ENCODE data around the gene ABHD17C.

Gene ABHD17C

DNA sequence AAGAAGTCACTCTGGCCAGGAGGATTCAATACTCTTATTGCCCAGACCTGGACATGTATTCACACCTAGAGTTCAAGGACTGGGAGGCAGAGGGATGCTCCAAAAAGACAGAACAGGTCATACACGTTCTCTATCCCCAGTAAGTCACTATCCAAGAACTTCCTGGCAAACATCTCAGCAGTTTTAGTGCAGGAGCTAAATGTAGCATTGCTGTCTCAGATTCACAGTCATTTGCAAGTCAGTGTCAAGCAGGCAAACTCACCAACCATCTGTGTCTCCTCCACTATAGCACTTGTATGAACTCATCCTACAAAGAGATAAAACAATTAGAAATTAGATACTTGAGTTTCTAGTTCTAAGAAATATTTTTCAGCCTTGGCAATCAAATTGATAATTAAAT, 38.4 kb downstream of the ABHD17C start:
- Mint-ChIP-seq H3K27me3 (ENCODE audit: low read depth) (no peaks in the 10 kb centered on the region), H3K27ac (no peak overlapping the region)
- TF ChIP-seq, protein P1, sequence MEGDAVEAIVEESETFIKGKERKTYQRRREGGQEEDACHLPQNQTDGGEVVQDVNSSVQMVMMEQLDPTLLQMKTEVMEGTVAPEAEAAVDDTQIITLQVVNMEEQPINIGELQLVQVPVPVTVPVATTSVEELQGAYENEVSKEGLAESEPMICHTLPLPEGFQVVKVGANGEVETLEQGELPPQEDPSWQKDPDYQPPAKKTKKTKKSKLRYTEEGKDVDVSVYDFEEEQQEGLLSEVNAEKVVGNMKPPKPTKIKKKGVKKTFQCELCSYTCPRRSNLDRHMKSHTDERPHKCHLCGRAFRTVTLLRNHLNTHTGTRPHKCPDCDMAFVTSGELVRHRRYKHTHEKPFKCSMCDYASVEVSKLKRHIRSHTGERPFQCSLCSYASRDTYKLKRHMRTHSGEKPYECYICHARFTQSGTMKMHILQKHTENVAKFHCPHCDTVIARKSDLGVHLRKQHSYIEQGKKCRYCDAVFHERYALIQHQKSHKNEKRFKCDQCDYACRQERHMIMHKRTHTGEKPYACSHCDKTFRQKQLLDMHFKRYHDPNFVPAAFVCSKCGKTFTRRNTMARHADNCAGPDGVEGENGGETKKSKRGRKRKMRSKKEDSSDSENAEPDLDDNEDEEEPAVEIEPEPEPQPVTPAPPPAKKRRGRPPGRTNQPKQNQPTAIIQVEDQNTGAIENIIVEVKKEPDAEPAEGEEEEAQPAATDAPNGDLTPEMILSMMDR (IDR thresholded peaks at IDR 0.05; ENCODE audit: unreplicated experiment in 3 of 3): no peak

DNA sequence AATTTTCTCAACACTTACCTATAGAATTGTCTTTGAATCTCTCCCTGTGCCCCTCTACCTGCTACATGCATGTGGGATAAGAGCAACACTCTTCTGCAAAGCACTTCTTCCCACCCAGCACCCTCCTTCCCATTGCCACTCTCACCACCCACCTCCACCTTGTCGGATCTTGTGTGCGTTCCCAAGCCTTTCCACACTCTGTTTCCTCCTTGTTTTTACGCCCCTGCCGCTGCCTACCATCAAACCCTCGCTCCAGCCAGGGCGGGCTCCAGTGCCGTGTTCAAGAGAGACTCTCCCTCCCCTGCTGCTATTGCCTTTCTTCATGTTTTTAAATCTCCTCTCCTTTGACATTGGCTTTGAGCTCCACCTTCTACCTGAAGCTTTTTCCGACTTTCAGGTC, 40.2 kb downstream of the ABHD17C start:
- Mint-ChIP-seq H3K27ac (peak overlapping the region in 1 of 3 experiments; percentile 13), H3K4me3 (no peak overlapping the region), H3K36me3 (ENCODE audit: low read depth) (peaks cover 15% of the 10 kb centered on the region), H3K27me3 (ENCODE audit: low read depth) (no peaks in the 10 kb centered on the region), H3K9me3 (peaks cover 4% of the 10 kb centered on the region), H3K4me1 (peaks cover 54% of the 10 kb centered on the region)
- TF ChIP-seq, protein P1 (IDR thresholded peaks at IDR 0.05; ENCODE audit: unreplicated experiment in 3 of 3): no peak

More for the DNA sequence above, 38.4 kb downstream of the ABHD17C start:
- peaks cover 7% of the 10 kb centered on the region for H3K36me3 Mint-ChIP-seq (ENCODE audit: low read depth)
- H3K9me3 Mint-ChIP-seq: peaks cover 4% of the 10 kb centered on the region
- peaks cover 62% of the 10 kb centered on the region for H3K4me1 Mint-ChIP-seq
- H3K4me3 Mint-ChIP-seq: no peak overlapping the region

DNA sequence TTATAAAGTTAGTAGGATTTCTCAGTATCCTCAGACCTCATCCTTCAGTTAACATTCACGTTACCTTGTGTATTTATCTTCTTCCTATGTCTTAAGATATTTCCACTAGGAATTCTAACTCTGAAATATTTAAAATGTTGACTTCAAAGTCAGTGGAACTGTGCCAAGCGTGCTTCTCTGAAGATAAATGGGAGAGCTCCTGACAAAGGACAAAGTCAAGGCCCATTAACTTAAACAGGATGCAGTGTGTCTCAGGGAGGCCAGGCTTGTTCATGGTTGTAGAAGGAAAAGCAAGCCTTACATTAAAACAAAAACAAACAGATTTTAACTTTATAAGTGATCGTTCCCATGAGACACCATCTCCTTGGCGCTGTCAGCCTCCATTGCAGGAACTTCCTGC, 41.5 kb downstream of the ABHD17C start:
- TF ChIP-seq, protein P1 (IDR thresholded peaks at IDR 0.05; ENCODE audit: unreplicated experiment in 3 of 3): no peak
- Mint-ChIP-seq H3K36me3 (ENCODE audit: low read depth) (peaks cover 19% of the 10 kb centered on the region), H3K9me3 (peaks cover 4% of the 10 kb centered on the region), H3K27me3 (ENCODE audit: low read depth) (no peaks in the 10 kb centered on the region), H3K27ac (peak overlapping the region; percentile 74 to 82 (median 81)), H3K4me3 (peak overlapping the region in 1 of 3 experiments; percentile 16), H3K4me1 (peaks cover 44% of the 10 kb centered on the region)

DNA sequence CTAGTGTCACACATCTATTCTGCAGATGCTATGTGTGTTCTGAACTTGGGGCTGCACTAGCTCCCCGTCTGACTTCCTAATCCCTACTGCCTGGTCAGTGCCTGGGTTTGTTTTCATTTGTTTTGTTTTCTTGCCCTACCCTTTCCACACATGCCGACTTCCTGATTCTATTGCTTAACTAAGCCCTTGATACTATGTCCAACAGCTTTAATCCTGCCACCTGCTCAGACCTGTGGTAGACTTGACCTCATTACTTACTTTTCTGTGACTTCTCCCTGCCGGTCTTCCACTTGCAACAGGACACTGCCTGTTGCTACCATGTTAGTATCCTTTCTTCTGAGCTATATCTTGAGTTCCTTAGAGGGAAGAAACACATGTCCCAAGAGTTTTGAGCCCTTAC, 44.8 kb downstream of the ABHD17C start:
- Mint-ChIP-seq H3K4me3 (no peak overlapping the region), H3K27ac (no peak overlapping the region), H3K36me3 (ENCODE audit: low read depth) (peaks cover 19% of the 10 kb centered on the region), H3K27me3 (ENCODE audit: low read depth) (no peaks in the 10 kb centered on the region), H3K9me3 (peaks cover 4% of the 10 kb centered on the region), H3K4me1 (peaks cover 46% of the 10 kb centered on the region)
- TF ChIP-seq, protein P1 (IDR thresholded peaks at IDR 0.05; ENCODE audit: unreplicated experiment in 3 of 3): no peak

DNA sequence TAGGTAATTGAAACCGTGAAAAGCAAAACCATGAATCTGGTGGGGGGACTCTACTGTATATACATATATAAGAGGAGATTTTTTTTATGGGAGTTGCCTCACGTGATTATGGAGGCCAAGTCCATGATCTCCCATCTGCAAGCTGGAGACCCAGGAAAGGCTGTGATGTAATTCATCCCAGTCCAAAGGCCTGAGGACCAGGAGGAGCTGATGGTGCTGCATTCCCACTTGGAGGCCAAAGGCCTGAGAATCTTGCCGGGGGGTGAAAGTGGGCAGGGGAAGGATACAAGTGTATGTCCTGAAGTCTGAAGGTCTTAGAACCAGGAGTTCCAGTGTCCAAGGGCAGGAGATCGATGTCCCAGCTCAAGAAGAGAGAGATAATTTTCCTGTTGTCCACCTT, 47.0 kb downstream of the ABHD17C start:
- Mint-ChIP-seq H3K4me1 (peaks cover 29% of the 10 kb centered on the region), H3K4me3 (no peak overlapping the region), H3K9me3 (peaks cover 4% of the 10 kb centered on the region), H3K27me3 (ENCODE audit: low read depth) (no peaks in the 10 kb centered on the region), H3K36me3 (ENCODE audit: low read depth) (peaks cover 19% of the 10 kb centered on the region), H3K27ac (peak overlapping the region in 2 of 3 experiments; percentile 30 to 94)
- TF ChIP-seq, protein P1 (IDR thresholded peaks at IDR 0.05; ENCODE audit: unreplicated experiment in 3 of 3): no peak

DNA sequence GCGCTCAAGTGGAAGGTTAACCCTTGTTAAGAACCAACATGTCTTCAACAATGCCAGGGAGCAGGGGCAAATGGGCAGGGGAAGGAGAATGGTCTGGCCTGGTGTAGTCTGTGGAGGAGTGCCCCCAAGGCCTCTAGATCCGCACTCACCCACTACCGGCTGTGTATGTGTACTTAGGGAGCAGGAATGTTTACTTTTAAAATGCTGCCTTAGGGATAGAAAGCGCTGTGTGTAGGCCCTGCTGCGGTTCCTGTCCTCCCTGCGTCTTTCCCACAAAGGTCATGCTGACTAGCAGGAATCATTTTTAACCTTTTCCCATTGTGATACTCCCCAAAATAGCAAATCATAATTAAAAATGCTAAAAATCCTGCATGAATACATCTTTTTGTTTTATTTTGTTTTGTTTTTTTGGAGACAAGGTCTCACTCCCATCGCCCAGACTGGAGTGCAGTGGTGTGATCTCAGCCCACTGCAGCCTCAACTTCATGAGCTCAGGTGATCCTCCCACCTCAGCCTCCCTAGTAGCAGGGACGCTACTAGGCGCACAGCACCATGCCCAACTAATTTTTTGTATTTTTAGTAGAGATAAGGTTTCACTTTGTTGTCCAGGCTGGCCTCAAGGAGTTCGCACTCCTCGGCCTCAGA, 48.2 kb downstream of the ABHD17C start:
- H3K36me3 Mint-ChIP-seq (ENCODE audit: low read depth): peaks cover 12% of the 10 kb centered on the region
- H3K4me1 Mint-ChIP-seq: peaks cover 39% of the 10 kb centered on the region
- H3K4me3 Mint-ChIP-seq: no peak overlapping the region
- no peaks in the 10 kb centered on the region for H3K9me3 Mint-ChIP-seq
- H3K27me3 Mint-ChIP-seq (ENCODE audit: low read depth): no peaks in the 10 kb centered on the region
- H3K27ac Mint-ChIP-seq: peak overlapping the region; percentile 30 to 94 (median 76)
- TF ChIP-seq, protein P1 (IDR thresholded peaks at IDR 0.05; ENCODE audit: unreplicated experiment in 3 of 3): no peak

Data from nephron (organoid).